ENCODE measurements around the gene PCYT1A.

DNA sequence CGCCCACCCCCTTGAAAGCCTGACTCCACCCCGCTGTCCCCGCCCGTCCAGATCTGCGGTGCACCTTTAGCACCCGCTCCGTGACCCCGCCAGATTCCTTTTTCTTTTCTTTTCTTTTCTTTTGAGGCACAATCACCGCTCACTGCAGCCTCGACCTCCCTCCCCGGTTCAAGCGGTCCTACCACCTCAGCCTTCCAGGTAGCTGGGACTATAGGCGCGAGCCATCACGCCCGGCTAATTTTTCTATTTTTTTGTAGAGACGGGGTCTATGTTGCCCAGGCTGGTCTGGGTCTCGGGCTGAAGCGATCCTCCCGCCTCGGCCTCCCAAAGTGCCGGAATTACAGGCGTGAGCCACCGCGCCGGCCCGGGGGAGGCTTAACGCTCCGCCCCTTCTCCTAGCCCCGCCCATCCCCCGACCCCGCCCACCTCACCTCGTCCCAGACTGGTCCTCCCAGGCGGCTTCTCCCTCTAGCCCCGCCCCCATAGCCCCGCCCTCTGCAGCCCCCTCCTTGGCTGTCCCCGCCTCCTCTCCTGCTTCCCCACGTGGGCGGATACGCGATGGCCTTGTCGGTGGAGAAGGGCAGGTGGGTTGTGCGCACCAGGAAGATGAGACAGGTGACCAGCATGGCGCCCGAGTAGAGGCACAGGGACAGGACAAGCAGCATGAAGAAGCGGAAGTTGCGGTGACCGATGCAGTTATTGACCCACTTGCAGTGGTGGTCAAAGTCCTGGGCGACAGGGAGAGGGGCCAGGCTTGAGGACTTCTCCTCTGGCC is 79.5 kb downstream of the PCYT1A start:
- no peak for TF ChIP-seq MYC (IDR thresholded peaks at IDR 0.05; ENCODE audit: low read depth, low read length)
- no peak for TF ChIP-seq FOS (IDR thresholded peaks at IDR 0.05; ENCODE audit: borderline replicate concordance, insufficient read depth, low read length)
- no peak for TF ChIP-seq CTCF (IDR thresholded peaks at IDR 0.05; ENCODE audit: extremely low read depth in 1 of 2, insufficient read depth in 1 of 2, low read depth in 1 of 2, low read length in 2 of 2)
- no peak for TF ChIP-seq EZH2 (IDR thresholded peaks at IDR 0.05; ENCODE audit: borderline replicate concordance, low read depth, low read length, severe bottlenecking)
- no peak for TF ChIP-seq JUN (IDR thresholded peaks at IDR 0.05; ENCODE audit: borderline replicate concordance, insufficient read depth, insufficient read length, low read depth)
